HepG2 (cell line): ENCODE results near the gene PLEKHH3. TPM values are rescaled to one million over a fixed set of nuclear protein-coding genes. Genes with fewer than 3 reads are reported as not detected.
A peak's percentile ranks its signal among the peaks of the same experiment; 100 is the strongest.

ENCODE experiments used
- BORCS8-MEF2B ChIP-seq: sonication (generic); formaldehyde crosslinking; IDR thresholded peaks from 2 replicates; pipeline ENCODE4 v1.8.0; 2022; ENCODE audit warnings: mild to moderate bottlenecking, missing genetic modification reagents
- BRCA1 ChIP-seq: sonication (generic); formaldehyde crosslinking; IDR thresholded peaks from 2 replicates; pipeline ENCODE4 v1.4.0; 2020; ENCODE audit warnings: missing genetic modification reagents
- FOXM1 ChIP-seq: sonication (generic); formaldehyde crosslinking; IDR thresholded peaks from 2 replicates; pipeline ENCODE4 v1.5.0; 2020; ENCODE audit warnings: missing genetic modification reagents
- GABPA ChIP-seq, 2 experiments: IDR thresholded peaks; 2 replicates each; pipeline ENCODE4 v1.6.1; 2011 to 2016; ENCODE audit warnings: low read depth in 2 of 2, low read length in 1 of 2, missing biosample characterization in 1 of 2, missing genetic modification characterization in 1 of 2
- HMGXB3 ChIP-seq: sonication (generic); formaldehyde crosslinking; IDR thresholded peaks from 2 replicates; pipeline ENCODE4 v1.4.0; 2020; ENCODE audit warnings: missing genetic modification reagents, borderline replicate concordance
- HOXA3 ChIP-seq: sonication (generic); formaldehyde crosslinking; IDR thresholded peaks from 2 replicates; pipeline ENCODE4 v1.5.0; 2020; ENCODE audit warnings: missing genetic modification reagents
- LBX2 ChIP-seq: sonication (generic); formaldehyde crosslinking; IDR thresholded peaks from 2 replicates; pipeline ENCODE4 v1.5.0; 2020; ENCODE audit warnings: missing genetic modification reagents, mild to moderate bottlenecking, borderline replicate concordance
- MED1 ChIP-seq: sonication (generic); formaldehyde crosslinking; IDR thresholded peaks from 2 replicates; pipeline ENCODE4 v1.4.0; 2020; ENCODE audit warnings: missing genetic modification reagents
- NR2C2 ChIP-seq: sonication (generic); formaldehyde crosslinking; IDR thresholded peaks from 2 replicates; pipeline ENCODE4 v1.4.0; 2020; ENCODE audit warnings: missing genetic modification reagents, mild to moderate bottlenecking, moderate library complexity, borderline replicate concordance
- POLR2A ChIP-seq, 2 experiments: IDR thresholded peaks; 2 replicates each; pipeline ENCODE4 v1.6.1; 2011; ENCODE audit warnings: low read depth in 2 of 2, low read length in 2 of 2, mild to moderate bottlenecking in 1 of 2, moderate library complexity in 1 of 2; ENCODE audit not compliant: insufficient read depth in 1 of 2
- RFX5 ChIP-seq: IDR thresholded peaks from 2 replicates; pipeline ENCODE4 v1.6.1; 2011; ENCODE audit warnings: low read depth, low read length, improper control_type of control experiment
- SKI ChIP-seq: fragments of 450-650 bp; IDR thresholded peaks from one replicate; pipeline ENCODE4 v1.6.1; 2018; ENCODE audit warnings: mild to moderate bottlenecking; ENCODE audit not compliant: partially characterized antibody
- ZBTB39 ChIP-seq: sonication (generic); formaldehyde crosslinking; IDR thresholded peaks from 2 replicates; pipeline ENCODE4 v1.5.0; 2020; ENCODE audit warnings: missing genetic modification reagents
- ZNF101 ChIP-seq: sonication (generic); formaldehyde crosslinking; IDR thresholded peaks from 2 replicates; pipeline ENCODE4 v1.4.0; 2020; ENCODE audit warnings: mild to moderate bottlenecking, low read depth, missing genetic modification reagents, borderline replicate concordance
- ZNF335 ChIP-seq: sonication (generic); formaldehyde crosslinking; IDR thresholded peaks from 2 replicates; pipeline ENCODE4 v1.4.0; 2020; ENCODE audit warnings: missing genetic modification reagents
- ZNF382 ChIP-seq: sonication (generic); formaldehyde crosslinking; IDR thresholded peaks from 2 replicates; pipeline ENCODE4 v1.5.0; 2020; ENCODE audit warnings: missing genetic modification reagents, mild to moderate bottlenecking, borderline replicate concordance
- ZNF629 ChIP-seq: sonication (generic); formaldehyde crosslinking; conservative IDR thresholded peaks from 2 replicates; pipeline ENCODE4 v1.5.0; 2020; ENCODE audit warnings: missing genetic modification reagents
- ZNF672 ChIP-seq: sonication (generic); formaldehyde crosslinking; IDR thresholded peaks from 2 replicates; pipeline ENCODE4 v1.8.1; 2022; ENCODE audit warnings: missing genetic modification reagents
- ZNF841 ChIP-seq: sonication (generic); formaldehyde crosslinking; IDR thresholded peaks from 2 replicates; pipeline ENCODE4 v1.8.1; 2023; ENCODE audit warnings: missing genetic modification reagents, borderline replicate concordance
- ZSCAN25 ChIP-seq: sonication (generic); formaldehyde crosslinking; IDR thresholded peaks from 2 replicates; pipeline ENCODE4 v1.8.0; 2022; ENCODE audit warnings: mild to moderate bottlenecking, missing genetic modification reagents
- polyA plus RNA-seq, 8 experiments: library from polyadenylated mRNA; depleted of rRNA in 3 of 8; stranded (reverse) in 7 of 8; unstranded in 1 of 8; fragments of >200 nt; fragmentation: Illumina TruSeq in 4 of 8; extraction: Trizol in 4 of 8; gene quantifications; 2 replicates each; pipeline versions ENCODE4 v1.2.1 to v1.2.3, GENCODE V29; 2011 to 2016; ENCODE audit warnings: low read depth in 4 of 8, missing spikeins in 1 of 8, mixed read lengths in 1 of 8; ENCODE audit not compliant: insufficient read depth in 1 of 8
- total RNA-seq, 5 experiments: library from RNA; depleted of rRNA; stranded (reverse); fragments of >200 nt; fragmentation: Illumina TruSeq; extraction: Trizol; gene quantifications; 2 replicates each; pipeline ENCODE4 v1.2.3, GENCODE V29; 2016; ENCODE audit warnings: low read depth in 1 of 5
- TF ChIP-seq, protein P1 (sequence below): sonication (generic); formaldehyde crosslinking; IDR thresholded peaks from 2 replicates; pipeline ENCODE4 v1.4.0; 2020; ENCODE audit warnings: mild to moderate bottlenecking, low read depth, missing genetic modification reagents

Gene PLEKHH3
- total and polyA plus RNA-seq, 2 of the 13 experiments (the other 11 are each of a cell fraction or from before 2014, with no cell fraction given), result 6.0 to 19.9 TPM

DNA sequence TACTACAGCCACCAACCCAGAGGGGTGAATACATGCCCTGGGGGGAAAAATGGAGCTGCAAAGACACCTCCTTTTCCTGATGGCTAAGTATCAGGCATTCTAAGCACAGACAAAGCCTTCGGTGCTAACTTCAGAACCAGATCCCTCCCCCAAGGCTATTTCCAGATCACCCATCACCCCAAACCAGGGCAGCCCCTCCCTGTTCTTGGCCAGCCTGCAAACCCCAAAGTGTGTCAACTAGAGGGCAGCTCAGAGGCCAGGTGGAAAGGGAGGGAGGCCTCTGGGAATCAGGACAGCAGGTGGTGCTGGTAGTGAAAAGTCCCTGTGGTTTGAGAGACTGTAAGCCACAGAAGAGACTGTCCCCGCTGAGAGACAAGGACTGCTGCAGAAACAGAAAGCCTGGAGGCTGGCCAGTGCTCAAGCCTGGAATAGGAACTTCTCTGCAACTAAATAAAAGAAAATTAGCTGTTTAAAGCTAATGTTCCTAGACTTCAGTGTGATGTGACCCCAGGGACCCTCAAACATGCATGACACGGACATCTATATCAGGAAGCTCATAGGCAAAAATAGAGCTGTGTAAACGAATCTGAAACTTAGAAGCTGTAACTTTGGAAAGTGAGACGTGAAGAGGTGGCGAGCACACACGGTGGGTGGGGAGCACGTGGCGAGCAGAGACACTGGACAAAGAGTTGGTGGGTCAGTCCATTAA, 58.2 kb downstream of the PLEKHH3 start (continued):
- TF ChIP-seq LBX2, result no peak
- TF ChIP-seq ZNF101 (CRISPR knock-in tag), result no peak
- no peak; a peak in 2 of 4 replicates for TF ChIP-seq POLR2A (IDR thresholded peaks at IDR 0.05; ENCODE audit: insufficient read depth in 1 of 2, low read depth in 2 of 2, low read length in 2 of 2)
- TF ChIP-seq FOXM1, result no peak
- no peak; the same call in 1 of the 2 replicates for TF ChIP-seq MED1
- TF ChIP-seq, protein P1, sequence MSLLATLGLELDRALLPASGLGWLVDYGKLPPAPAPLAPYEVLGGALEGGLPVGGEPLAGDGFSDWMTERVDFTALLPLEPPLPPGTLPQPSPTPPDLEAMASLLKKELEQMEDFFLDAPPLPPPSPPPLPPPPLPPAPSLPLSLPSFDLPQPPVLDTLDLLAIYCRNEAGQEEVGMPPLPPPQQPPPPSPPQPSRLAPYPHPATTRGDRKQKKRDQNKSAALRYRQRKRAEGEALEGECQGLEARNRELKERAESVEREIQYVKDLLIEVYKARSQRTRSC, result no peak
- TF ChIP-seq ZNF672 (CRISPR knock-in tag), result no peak
- TF ChIP-seq BRCA1, result no peak
- no peak for TF ChIP-seq GABPA (IDR thresholded peaks at IDR 0.05; ENCODE audit: low read depth, low read length)
- 0 out of 2 replicates have a peak, but pooled peaks have one; percentile 31 for TF ChIP-seq GABPA (CRISPR knock-in tag; IDR thresholded peaks at IDR 0.05; ENCODE audit: low read depth)
- no peak for TF ChIP-seq ZNF841 (CRISPR knock-in tag)
- peak; percentile 34; the same call in 1 of the 2 replicates for TF ChIP-seq HMGXB3 (CRISPR knock-in tag)
- no peak for TF ChIP-seq ZNF382 (CRISPR knock-in tag)
- 0 out of 2 replicates have a peak, but pooled peaks have one; percentile 50 for TF ChIP-seq ZSCAN25 (CRISPR knock-in tag)
- peak; percentile 20; the same call in 1 of the 2 replicates for TF ChIP-seq HOXA3
- peak; percentile 75 for TF ChIP-seq BORCS8-MEF2B (CRISPR knock-in tag)
- no peak for TF ChIP-seq ZNF629 (CRISPR knock-in tag)
- TF ChIP-seq NR2C2 (CRISPR knock-in tag), result no peak
- TF ChIP-seq RFX5, result no peak
- peak; percentile 73; the same call in 1 of the 2 replicates for TF ChIP-seq ZBTB39 (CRISPR knock-in tag)
- TF ChIP-seq ZNF335 (CRISPR knock-in tag), result no peak; the same call in 1 of the 2 replicates
- TF ChIP-seq SKI, result no peak
